ENCODE data around the gene ASGR1.

GRCh38 chr17:7179317-7180254 is at the start of gene ASGR1:
- TF ChIP-seq TEAD4 (IDR thresholded peaks at IDR 0.05) (no peak), REST (IDR thresholded peaks at IDR 0.05; ENCODE audit: low read depth) (no peak), TCF12 (IDR thresholded peaks at IDR 0.05; ENCODE audit: low read depth) (no peak), TAF1 (IDR thresholded peaks at IDR 0.05; ENCODE audit: low read depth) (no peak), NFIC (IDR thresholded peaks at IDR 0.05) (no peak), CEBPB (IDR thresholded peaks at IDR 0.05) (no peak), EP300 (IDR thresholded peaks at IDR 0.05; ENCODE audit: borderline replicate concordance) (no peak), RAD21 (IDR thresholded peaks at IDR 0.05; ENCODE audit: low read depth) (no peak), YY1 (IDR thresholded peaks at IDR 0.05; ENCODE audit: low read depth) (no peak), EGR1 (IDR thresholded peaks at IDR 0.05) (no peak), FOXM1 (IDR thresholded peaks at IDR 0.05; ENCODE audit: borderline replicate concordance, low read depth) (no peak), CREB1 (IDR thresholded peaks at IDR 0.05; ENCODE audit: low read depth) (no peak)
- TF ChIP-seq, protein P1, sequence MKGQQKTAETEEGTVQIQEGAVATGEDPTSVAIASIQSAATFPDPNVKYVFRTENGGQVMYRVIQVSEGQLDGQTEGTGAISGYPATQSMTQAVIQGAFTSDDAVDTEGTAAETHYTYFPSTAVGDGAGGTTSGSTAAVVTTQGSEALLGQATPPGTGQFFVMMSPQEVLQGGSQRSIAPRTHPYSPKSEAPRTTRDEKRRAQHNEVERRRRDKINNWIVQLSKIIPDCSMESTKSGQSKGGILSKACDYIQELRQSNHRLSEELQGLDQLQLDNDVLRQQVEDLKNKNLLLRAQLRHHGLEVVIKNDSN (IDR thresholded peaks at IDR 0.05): no peak
- TF ChIP-seq, protein P2, sequence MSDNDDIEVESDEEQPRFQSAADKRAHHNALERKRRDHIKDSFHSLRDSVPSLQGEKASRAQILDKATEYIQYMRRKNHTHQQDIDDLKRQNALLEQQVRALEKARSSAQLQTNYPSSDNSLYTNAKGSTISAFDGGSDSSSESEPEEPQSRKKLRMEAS (IDR thresholded peaks at IDR 0.05): no peak

All from Ishikawa (cell line).